ENCODE measurements around the gene GLDC. TPM values are rescaled to one million over a fixed set of nuclear protein-coding genes. Genes with fewer than 3 reads are reported as not detected.

GLDC gene
- total RNA-seq, 4 donors from 2014 or later = 0.42 to 6.4 (median 4.7) TPM; not detected in 1

DNA sequence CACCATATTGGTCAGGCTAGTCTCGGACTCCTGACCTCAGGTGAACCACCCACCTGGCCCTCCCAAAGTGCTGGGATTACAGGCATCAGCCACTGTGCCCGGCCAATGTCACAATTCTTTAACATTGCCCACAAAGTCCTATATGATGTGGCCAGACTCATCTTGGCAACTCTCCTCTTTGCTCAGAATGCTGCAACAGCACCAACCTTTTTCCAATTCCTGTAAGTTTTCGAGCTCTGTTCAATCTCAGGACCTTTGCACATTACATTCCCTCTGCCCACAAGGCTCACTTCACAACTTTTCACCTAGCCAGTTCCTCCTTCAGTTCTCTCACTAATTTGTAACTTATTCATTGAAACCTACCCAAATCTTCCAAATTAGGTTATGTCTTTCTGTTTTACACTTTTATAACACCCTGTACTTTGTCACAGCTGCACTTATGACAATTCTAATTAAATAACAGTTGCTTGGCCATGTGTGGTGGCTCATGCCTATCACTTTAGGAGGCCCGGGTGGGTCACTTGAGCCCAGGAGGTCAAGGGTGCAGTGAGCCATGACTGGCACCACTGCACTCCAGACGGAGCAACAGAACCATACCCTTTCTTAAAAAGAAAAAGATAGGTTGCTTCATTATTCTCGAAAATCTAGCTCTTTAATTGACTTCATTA is 30.9 kb upstream of the GLDC start:
- intact Hi-C loops (cut with DNase I; ENCODE audit: low total_unique reads) = no loop called here
- WGBS, 2 donors = 85 to 87% methylated on average over 6 of the region's 6 CpGs
- no peak for TF ChIP-seq POLR2A (IDR thresholded peaks at IDR 0.05)
- TF ChIP-seq, protein P1, sequence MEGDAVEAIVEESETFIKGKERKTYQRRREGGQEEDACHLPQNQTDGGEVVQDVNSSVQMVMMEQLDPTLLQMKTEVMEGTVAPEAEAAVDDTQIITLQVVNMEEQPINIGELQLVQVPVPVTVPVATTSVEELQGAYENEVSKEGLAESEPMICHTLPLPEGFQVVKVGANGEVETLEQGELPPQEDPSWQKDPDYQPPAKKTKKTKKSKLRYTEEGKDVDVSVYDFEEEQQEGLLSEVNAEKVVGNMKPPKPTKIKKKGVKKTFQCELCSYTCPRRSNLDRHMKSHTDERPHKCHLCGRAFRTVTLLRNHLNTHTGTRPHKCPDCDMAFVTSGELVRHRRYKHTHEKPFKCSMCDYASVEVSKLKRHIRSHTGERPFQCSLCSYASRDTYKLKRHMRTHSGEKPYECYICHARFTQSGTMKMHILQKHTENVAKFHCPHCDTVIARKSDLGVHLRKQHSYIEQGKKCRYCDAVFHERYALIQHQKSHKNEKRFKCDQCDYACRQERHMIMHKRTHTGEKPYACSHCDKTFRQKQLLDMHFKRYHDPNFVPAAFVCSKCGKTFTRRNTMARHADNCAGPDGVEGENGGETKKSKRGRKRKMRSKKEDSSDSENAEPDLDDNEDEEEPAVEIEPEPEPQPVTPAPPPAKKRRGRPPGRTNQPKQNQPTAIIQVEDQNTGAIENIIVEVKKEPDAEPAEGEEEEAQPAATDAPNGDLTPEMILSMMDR (IDR thresholded peaks at IDR 0.05) = no peak
- DNase-seq (ENCODE audit: low spot score in 2 of 2) = no peak
- no peak overlapping the region for H3K4me3 ChIP-seq (ENCODE audit: low read depth, poor library complexity, severe bottlenecking)

DNA sequence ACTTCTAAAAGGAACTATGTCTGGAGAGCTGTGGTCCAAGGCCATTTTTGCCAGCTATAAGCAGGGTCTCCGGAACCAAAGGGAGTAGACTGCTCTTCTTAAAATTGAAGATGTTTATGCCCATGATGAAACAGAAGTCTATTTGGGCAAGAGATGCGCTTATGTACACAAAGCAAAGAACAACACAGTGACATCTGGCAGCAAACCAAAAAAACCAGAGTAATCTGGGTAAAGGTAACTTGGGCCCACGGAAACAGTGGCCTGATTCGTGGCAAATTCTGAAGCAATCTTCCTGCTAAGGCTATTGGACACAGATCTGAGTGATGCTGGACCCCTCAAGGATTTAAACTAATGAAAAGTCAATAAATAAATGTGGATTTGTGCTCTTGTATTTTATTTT is 29.7 kb upstream of the GLDC start:
- intact Hi-C loops (cut with DNase I; ENCODE audit: low total_unique reads) = no loop called here
- DNase-seq (ENCODE audit: low spot score in 2 of 2) = no peak
- H3K4me3 ChIP-seq (ENCODE audit: low read depth, poor library complexity, severe bottlenecking) = no peak overlapping the region
- TF ChIP-seq, protein P1 (IDR thresholded peaks at IDR 0.05) = no peak
- no peak for TF ChIP-seq POLR2A (IDR thresholded peaks at IDR 0.05)
- 80 to 88% methylated on average over 4 of the region's 4 CpGs for WGBS, 2 donors

DNA sequence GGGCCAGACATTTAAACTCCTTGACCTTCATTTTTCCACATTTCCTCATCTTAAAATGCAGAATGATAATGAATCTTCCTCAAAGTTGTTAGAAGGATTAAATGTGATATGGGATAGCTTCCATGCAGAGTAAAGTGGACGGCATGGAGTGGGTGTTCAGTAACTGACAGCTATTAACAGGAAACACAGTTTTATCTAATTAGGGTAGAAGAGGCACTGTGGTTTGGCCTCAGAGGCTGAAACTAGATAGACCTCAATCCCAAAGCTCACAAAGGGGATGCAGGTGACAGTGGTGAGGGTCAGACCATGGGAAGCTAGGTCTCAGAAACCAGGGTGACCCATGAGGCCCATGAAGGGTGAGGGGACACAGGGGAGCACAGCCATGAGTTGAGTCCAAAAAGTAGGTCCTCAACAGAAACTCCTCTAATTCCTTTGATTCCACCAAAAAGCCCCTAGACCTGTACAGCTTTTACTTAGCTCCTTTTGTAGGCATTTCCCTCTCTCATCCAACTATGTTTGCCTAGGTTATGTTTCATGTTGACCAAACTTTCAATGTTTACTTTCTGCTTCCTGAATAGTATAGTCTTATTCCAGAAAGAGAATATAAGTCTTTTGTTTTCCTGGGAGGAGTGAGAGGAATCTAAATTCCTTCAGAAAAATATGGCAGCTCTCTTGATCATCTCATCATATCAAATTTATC is 27.9 kb upstream of the GLDC start:
- no peak overlapping the region for H3K4me3 ChIP-seq (ENCODE audit: low read depth, poor library complexity, severe bottlenecking)
- TF ChIP-seq, protein P1 (IDR thresholded peaks at IDR 0.05) = no peak
- TF ChIP-seq POLR2A (IDR thresholded peaks at IDR 0.05) = no peak
- no peak for DNase-seq (ENCODE audit: low spot score in 2 of 2)
- 77 to 87% methylated on average over 1 of the region's 1 CpG for WGBS, 2 donors
- intact Hi-C loops (cut with DNase I; ENCODE audit: low total_unique reads) = loop anchor here (5.0 kb wide), 1 partner anchor 671 kb away; no protein-coding TSS in a partner anchor

DNA sequence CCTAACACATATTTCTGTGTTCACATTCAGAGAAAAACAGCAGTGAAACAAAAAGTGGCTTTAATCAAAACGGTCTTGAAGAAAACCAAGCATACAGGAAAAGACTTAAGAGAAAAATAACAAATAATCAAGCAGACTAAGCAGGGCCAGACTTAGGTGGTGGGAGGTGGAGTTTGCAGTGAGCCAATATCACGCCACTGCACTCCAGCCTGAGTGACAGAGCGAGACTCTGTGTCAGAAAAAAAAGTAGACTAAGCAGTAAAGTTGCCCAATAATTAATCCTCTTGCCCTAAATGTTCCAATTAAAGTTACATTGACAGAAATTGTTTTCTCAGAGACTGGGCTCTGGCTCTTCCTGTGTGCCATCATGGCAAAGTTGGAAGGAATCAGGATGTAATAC is 26.6 kb upstream of the GLDC start:
- intact Hi-C loops (cut with DNase I; ENCODE audit: low total_unique reads) = loop anchor here (5.0 kb wide), 1 partner anchor 670 kb away; no protein-coding TSS in a partner anchor
- H3K4me3 ChIP-seq (ENCODE audit: low read depth, poor library complexity, severe bottlenecking) = no peak overlapping the region
- TF ChIP-seq, protein P1 (IDR thresholded peaks at IDR 0.05) = no peak
- 64 to 78% methylated on average over 3 of the region's 3 CpGs for WGBS, 2 donors
- DNase-seq (ENCODE audit: low spot score in 2 of 2) = no peak

DNA sequence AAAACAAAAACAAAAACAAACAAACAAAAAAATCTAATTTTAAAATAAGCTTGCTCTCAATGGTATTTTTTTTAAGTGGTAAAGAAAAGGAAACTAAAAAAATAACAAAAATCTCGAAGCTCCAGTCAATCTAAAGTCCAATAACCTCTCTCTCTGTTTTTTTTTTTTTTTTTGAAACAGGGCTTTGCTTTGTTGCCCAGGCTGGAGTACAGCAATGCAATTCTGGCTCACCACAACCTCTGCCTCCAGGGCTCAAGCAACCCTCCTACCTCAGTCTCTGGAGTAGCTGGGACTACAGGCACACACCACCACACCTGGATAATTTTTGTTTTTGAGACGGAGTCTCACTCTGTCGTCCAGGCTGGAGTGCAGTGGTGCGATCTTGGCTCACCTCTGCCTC is 25.9 kb upstream of the GLDC start:
- TF ChIP-seq, protein P1 (IDR thresholded peaks at IDR 0.05) = no peak
- TF ChIP-seq POLR2A (IDR thresholded peaks at IDR 0.05) = no peak
- H3K4me3 ChIP-seq (ENCODE audit: low read depth, poor library complexity, severe bottlenecking) = no peak overlapping the region
- 58 to 73% methylated on average over 4 of the region's 4 CpGs for WGBS, 2 donors
- DNase-seq (ENCODE audit: low spot score in 2 of 2) = no peak
- intact Hi-C loops (cut with DNase I; ENCODE audit: low total_unique reads) = loop anchor here (5.0 kb wide), 1 partner anchor 669 kb away; no protein-coding TSS in a partner anchor

Data from lower leg skin (tissue), 4 donors.